Measurements from ENCODE around the gene AHDC1.

Gene AHDC1

DNA sequence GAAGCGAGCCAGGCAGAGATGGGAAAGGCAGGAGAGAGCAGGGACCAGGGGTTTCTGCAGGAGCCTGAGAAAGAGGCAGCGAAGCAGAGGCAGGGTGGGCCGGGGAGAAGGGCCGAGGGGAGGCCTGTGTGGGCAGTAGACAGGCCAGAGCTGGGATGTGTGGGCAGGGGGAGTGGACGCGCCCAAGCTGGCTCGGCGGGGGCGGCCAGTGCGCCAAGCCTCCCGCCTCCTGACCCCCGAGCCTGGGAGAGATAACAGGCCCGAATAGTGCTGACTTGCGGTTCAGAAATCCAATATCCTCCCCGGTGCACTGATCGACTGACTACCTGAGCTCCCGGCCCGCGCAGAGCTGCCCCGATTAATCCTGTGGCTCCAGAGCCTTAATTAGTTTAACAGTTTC, 41.9 kb downstream of the AHDC1 start:
- DNase-seq: no peak
- Histone ChIP-seq H3K4me1 (peaks cover 26% of the 10 kb centered on the region), H3K9me3 (no peaks in the 10 kb centered on the region), H3K36me3 (no peaks in the 10 kb centered on the region), H3K4me3 (ENCODE audit: low read depth, low read length) (no peak overlapping the region), H3K27me3 (no peaks in the 10 kb centered on the region)
- TF ChIP-seq, protein P1, sequence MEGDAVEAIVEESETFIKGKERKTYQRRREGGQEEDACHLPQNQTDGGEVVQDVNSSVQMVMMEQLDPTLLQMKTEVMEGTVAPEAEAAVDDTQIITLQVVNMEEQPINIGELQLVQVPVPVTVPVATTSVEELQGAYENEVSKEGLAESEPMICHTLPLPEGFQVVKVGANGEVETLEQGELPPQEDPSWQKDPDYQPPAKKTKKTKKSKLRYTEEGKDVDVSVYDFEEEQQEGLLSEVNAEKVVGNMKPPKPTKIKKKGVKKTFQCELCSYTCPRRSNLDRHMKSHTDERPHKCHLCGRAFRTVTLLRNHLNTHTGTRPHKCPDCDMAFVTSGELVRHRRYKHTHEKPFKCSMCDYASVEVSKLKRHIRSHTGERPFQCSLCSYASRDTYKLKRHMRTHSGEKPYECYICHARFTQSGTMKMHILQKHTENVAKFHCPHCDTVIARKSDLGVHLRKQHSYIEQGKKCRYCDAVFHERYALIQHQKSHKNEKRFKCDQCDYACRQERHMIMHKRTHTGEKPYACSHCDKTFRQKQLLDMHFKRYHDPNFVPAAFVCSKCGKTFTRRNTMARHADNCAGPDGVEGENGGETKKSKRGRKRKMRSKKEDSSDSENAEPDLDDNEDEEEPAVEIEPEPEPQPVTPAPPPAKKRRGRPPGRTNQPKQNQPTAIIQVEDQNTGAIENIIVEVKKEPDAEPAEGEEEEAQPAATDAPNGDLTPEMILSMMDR (IDR thresholded peaks at IDR 0.05; ENCODE audit: low read depth, low read length): no peak

DNA sequence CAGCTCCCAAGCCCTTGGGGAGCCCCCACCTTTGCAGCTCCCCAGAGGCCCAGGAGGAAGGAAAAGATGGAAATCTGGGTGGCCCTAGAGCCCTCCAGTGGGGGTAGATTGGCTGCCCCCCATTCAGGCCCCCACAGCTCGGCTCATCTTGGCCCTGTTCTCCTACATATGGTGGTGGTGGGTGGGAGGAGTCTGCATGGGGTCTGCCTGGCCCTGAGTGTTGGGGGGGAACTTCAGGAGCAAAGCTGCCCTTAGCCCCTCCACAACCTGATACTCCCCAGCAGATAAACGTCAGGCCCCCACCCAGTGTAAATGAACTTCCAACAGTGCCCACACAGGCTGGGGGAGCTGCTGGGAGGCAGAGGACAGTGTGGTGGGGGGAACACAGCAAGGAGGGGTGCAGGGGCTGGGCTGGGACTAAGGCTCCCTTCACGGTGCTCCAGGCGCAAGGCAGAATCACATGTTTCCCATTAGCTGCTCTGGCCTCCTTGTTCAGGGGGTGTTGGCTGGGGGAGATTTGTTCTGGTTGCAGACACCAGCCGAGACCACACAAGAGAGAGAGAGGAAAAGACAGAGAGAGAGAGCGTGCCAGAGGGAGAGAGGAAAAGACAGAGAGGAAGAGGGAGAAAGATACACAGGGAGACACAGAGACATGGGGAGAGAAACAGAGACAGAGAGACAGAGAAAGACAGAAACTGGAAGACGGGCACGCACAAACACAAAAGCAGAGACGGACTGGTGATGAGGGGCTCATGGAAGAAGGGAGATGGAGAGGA, 42.6 kb downstream of the AHDC1 start:
- peak; percentile 32 for DNase-seq
- Histone ChIP-seq H3K9me3 (no peaks in the 10 kb centered on the region), H3K4me3 (ENCODE audit: low read depth, low read length) (no peak overlapping the region), H3K27me3 (no peaks in the 10 kb centered on the region), H3K36me3 (no peaks in the 10 kb centered on the region), H3K4me1 (peaks cover 29% of the 10 kb centered on the region)
- TF ChIP-seq, protein P1 (IDR thresholded peaks at IDR 0.05; ENCODE audit: low read depth, low read length): no peak

- Histone ChIP-seq H3K4me1 (peaks cover 30% of the 10 kb centered on the region), H3K27me3 (no peaks in the 10 kb centered on the region), H3K36me3 (no peaks in the 10 kb centered on the region), H3K9me3 (no peaks in the 10 kb centered on the region), H3K4me3 (ENCODE audit: low read depth, low read length) (no peak overlapping the region)
- TF ChIP-seq, protein P1 (IDR thresholded peaks at IDR 0.05; ENCODE audit: low read depth, low read length): no peak
- no peak for DNase-seq
These were observed 43.4 kb downstream of the AHDC1 start for GRCh38 chr1:27560268-27561123.

GRCh38 chr1:27559466-27560030, 44.4 kb downstream of the AHDC1 start:
- Histone ChIP-seq H3K36me3 (no peaks in the 10 kb centered on the region), H3K9me3 (no peaks in the 10 kb centered on the region), H3K27me3 (no peaks in the 10 kb centered on the region), H3K4me3 (ENCODE audit: low read depth, low read length) (no peak overlapping the region), H3K4me1 (peaks cover 30% of the 10 kb centered on the region)
- TF ChIP-seq, protein P1 (IDR thresholded peaks at IDR 0.05; ENCODE audit: low read depth, low read length): no peak
- DNase-seq: no peak

- Histone ChIP-seq H3K27me3 (no peaks in the 10 kb centered on the region), H3K36me3 (no peaks in the 10 kb centered on the region; the same call in 1 of the 2 replicates), H3K4me3 (ENCODE audit: low read depth, low read length) (no peak overlapping the region), H3K4me1 (peaks cover 30% of the 10 kb centered on the region), H3K9me3 (no peaks in the 10 kb centered on the region)
- DNase-seq: no peak
- TF ChIP-seq, protein P1 (IDR thresholded peaks at IDR 0.05; ENCODE audit: low read depth, low read length): no peak
These were observed 46.2 kb downstream of the AHDC1 start for GRCh38 chr1:27557596-27558340.

Measured in BE2C (cell line).